Mucosa of descending colon (tissue), 3 donors: Measurements from ENCODE around the gene PDE2A. TPM values are rescaled to one million over a fixed set of nuclear protein-coding genes. Genes with fewer than 3 reads are reported as not detected.

Experiments
- ATAC-seq: fragments of 200-7000 bp; cut with Tn5 transposase; one replicate; pipeline ENCODE4 v1.9.1; 2020; ENCODE audit warnings: mild to moderate bottlenecking, moderate library complexity
- DNase-seq, 3 donors: peaks; one replicate each; pipeline ENCODE4 v3.0.0-alpha.2; 2020
- H3K36me3 ChIP-seq: fragments of 200-600 bp; one replicate; pipeline ENCODE4 v1.8.0; 2021; ENCODE audit warnings: low read depth, mild to moderate bottlenecking
- H3K4me1 ChIP-seq: fragments of 200-600 bp; one replicate; pipeline ENCODE4 v1.8.0; 2021; ENCODE audit warnings: low read depth, mild to moderate bottlenecking
- H3K4me3 ChIP-seq: fragments of 200-600 bp; one replicate; pipeline ENCODE4 v1.8.0; 2021; ENCODE audit warnings: mild to moderate bottlenecking
- H3K9me3 ChIP-seq: fragments of 200-600 bp; one replicate; pipeline ENCODE4 v1.8.0; 2021; ENCODE audit warnings: mild to moderate bottlenecking
- intact Hi-C, 2 donors: fragments of 100-400 bp; cut with DNase I in 1 of 2; cut with micrococcal nuclease in 1 of 2; formaldehyde crosslinking; loops; one replicate each; pipeline versions ENCODE4 v1.11.0 to v1.11.1; 2022; cut with DNase I, micrococcal nuclease
- total RNA-seq, 3 donors: library from RNA; stranded (reverse); fragmentation: NEBNext Ultra II Directional in 2 of 3; extraction: Animal tissue kit (Norgen Biotek cat#: 25700) in 2 of 3; gene quantifications; one replicate each; pipeline versions ENCODE4 v1.2.1 to v1.2.4, GENCODE V29; 2021 to 2023
- TF ChIP-seq, protein P1 (sequence below): fragments of 200-600 bp; IDR thresholded peaks from one replicate; pipeline ENCODE4 v1.8.0; 2022; ENCODE audit warnings: antibody characterized with exemption, mild to moderate bottlenecking
- donor health status: DM: no; HTN: no; CAD: no; lungs with moderate emphysema.
- donor health status: DM: no; HTN: no; CAD: no.
- donor health status: DM: no; HTN: yes; CAD: no.

PDE2A gene
- total RNA-seq, 3 donors from 2014 or later: 7.0 to 45.9 (median 9.6) TPM

DNA sequence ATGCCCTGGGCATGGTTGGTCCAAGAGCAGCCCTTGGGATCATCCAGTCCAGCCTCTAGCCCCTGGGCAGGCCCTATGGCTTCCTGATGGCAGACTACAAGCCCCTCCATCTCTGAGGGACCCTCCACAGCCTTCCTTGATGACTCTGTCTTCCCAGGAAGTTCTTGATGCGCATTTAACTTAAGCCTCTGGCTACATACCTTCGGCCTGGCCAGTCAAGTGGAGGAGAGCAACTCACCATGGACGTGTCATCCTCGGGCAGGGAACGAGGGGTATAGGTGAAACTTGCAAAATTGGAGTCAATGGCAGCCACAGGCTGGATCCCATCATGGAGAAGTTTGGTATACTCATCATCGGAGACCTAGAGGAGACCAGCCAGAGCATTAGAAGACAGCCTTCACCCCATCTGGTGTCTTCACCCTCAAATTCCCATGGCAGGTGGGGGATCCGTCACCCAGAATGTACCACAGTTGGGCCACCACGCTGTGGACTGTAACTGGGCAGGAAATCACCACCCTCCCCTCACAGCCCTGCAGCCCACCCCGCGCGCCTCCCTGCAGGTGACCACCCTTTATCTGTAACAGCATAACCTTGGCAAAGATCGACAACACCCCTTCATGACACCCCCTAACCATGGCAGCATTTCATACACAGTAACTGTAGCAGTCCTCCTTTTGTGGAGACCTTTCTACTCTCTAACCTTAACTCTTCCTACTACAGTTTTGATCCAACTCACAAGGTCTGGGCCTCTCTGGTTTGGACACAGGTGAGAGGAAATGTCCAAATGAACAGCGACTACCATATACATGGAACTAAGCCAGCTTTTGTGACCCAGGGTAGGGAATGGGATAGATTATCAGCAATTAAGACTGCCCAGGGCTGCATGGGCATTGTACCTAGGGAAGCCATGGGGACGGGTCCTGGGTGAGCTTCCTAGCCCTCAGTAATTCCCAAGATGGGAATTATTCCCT is 91.7 kb downstream of the PDE2A start:
- DNase-seq: no peak
- no peak for ATAC-seq
- intact Hi-C loops: loop anchor here in 1 of 2 donors (10.0 kb wide), 1 partner anchor 102 kb away; no protein-coding TSS in a partner anchor

DNA sequence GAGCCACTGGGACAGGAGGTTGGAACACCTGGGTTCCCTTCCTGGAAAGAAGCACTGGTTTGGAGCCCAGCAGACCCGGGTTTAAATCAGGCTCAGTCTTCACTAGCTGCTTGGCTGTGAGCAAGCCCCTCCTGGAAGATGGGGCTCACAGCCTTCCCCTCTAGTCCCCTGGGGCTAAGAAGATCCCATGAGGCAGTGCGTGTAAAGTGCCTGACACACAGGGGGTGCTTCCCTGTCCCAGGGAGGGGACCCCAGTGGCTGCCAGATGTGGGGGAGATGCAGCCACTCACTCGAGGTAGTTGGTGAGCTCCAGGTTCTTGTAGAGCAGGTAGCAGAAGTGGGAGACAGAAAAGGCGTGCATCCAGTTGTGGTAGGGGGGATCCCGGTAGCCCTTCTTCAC is 93.2 kb downstream of the PDE2A start:
- Histone ChIP-seq H3K4me3 (no peak overlapping the region), H3K4me1 (peaks cover 4% of the 10 kb centered on the region), H3K9me3 (no peaks in the 10 kb centered on the region), H3K36me3 (no peaks in the 10 kb centered on the region)
- intact Hi-C loops: loop anchor here in 1 of 2 donors (10.0 kb wide), 1 partner anchor 104 kb away; no protein-coding TSS in a partner anchor
- TF ChIP-seq, protein P1, sequence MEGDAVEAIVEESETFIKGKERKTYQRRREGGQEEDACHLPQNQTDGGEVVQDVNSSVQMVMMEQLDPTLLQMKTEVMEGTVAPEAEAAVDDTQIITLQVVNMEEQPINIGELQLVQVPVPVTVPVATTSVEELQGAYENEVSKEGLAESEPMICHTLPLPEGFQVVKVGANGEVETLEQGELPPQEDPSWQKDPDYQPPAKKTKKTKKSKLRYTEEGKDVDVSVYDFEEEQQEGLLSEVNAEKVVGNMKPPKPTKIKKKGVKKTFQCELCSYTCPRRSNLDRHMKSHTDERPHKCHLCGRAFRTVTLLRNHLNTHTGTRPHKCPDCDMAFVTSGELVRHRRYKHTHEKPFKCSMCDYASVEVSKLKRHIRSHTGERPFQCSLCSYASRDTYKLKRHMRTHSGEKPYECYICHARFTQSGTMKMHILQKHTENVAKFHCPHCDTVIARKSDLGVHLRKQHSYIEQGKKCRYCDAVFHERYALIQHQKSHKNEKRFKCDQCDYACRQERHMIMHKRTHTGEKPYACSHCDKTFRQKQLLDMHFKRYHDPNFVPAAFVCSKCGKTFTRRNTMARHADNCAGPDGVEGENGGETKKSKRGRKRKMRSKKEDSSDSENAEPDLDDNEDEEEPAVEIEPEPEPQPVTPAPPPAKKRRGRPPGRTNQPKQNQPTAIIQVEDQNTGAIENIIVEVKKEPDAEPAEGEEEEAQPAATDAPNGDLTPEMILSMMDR: no peak
- no peak for DNase-seq
- no peak for ATAC-seq

More for the DNA sequence above, 91.7 kb downstream of the PDE2A start:
- H3K9me3 ChIP-seq: no peaks in the 10 kb centered on the region
- TF ChIP-seq, protein P1: no peak
- H3K4me1 ChIP-seq: peaks cover 4% of the 10 kb centered on the region
- no peaks in the 10 kb centered on the region for H3K36me3 ChIP-seq
- H3K4me3 ChIP-seq: no peak overlapping the region

- H3K4me3 ChIP-seq: no peak overlapping the region
- TF ChIP-seq, protein P1: no peak
- H3K36me3 ChIP-seq: no peaks in the 10 kb centered on the region
- peaks cover 4% of the 10 kb centered on the region for H3K4me1 ChIP-seq
- ATAC-seq (no peak), DNase-seq (no peak)
- intact Hi-C loops: loop anchor here in 1 of 2 donors (10.0 kb wide), 1 partner anchor 104 kb away; no protein-coding TSS in a partner anchor
- no peaks in the 10 kb centered on the region for H3K9me3 ChIP-seq
Observed at GRCh38 chr11:72580642-72580950, 93.6 kb downstream of the PDE2A start.

GRCh38 chr11:72579816-72580641 is 94.2 kb downstream of the PDE2A start:
- intact Hi-C loops: loop anchor here (10.0 kb wide), 2 partner anchors 105 kb away; no protein-coding TSS in a partner anchor
- no peak for DNase-seq
- TF ChIP-seq, protein P1: no peak
- Histone ChIP-seq H3K9me3 (no peaks in the 10 kb centered on the region), H3K4me1 (peaks cover 4% of the 10 kb centered on the region), H3K4me3 (no peak overlapping the region), H3K36me3 (no peaks in the 10 kb centered on the region)
- ATAC-seq: no peak

GRCh38 chr11:72578991-72579815 is 95.0 kb downstream of the PDE2A start:
- no peaks in the 10 kb centered on the region for H3K4me1 ChIP-seq
- TF ChIP-seq, protein P1: no peak
- DNase-seq (no peak), ATAC-seq (no peak)
- no peaks in the 10 kb centered on the region for H3K9me3 ChIP-seq
- no peak overlapping the region for H3K4me3 ChIP-seq
- H3K36me3 ChIP-seq: no peaks in the 10 kb centered on the region
- intact Hi-C loops: loop anchor here (10.0 kb wide), 1 partner anchor 104 kb away; no protein-coding TSS in a partner anchor
